ENCODE measurements around the gene ABCC6.
"Not testable (repeated sequence)": the region's sequence is repeated elsewhere in the genome, so short reads cannot be mapped to it uniquely, and the experiment has no call there.

- not testable (repeated sequence) for TF ChIP-seq POLR2A (IDR thresholded peaks at IDR 0.05); CTCF (IDR thresholded peaks at IDR 0.05 in 8 of 11, conservative IDR thresholded peaks at IDR 0.05 in 3 of 11); POLR2AphosphoS5 (IDR thresholded peaks at IDR 0.05)
Observed at GRCh38 chr16:16213863-16214293, 9.4 kb downstream of the ABCC6 start.

Measured in spleen (tissue), 7 donors.